HepG2 (cell line): ENCODE data around the gene FRAS1. TPM values are rescaled to one million over a fixed set of nuclear protein-coding genes. Genes with fewer than 3 reads are reported as not detected.

Experiments used
- ATAC-seq: fragments of 200-7000 bp; cut with Tn5 transposase; 3 replicates; pipeline ENCODE4 v1.9.1; 2020; ENCODE audit warnings: mild to moderate bottlenecking, moderate library complexity
- BruUV-seq: library from RNA; stranded (reverse); fragments of 400-500 nt; replicated peaks from 2 replicates; lab custom pipeline; 2021; lab: Mats Ljungman, UMichigan
- CTCF ChIA-PET: fragments of 300-600 bp; formaldehyde crosslinking; extraction: SDS; loops from one replicate; lab custom pipeline; 2021; ENCODE audit warnings: low total read pairs, inconsistent platforms, low intra/inter-chr PET ratio; lab: Yijun Ruan, JAX
- POLR2A ChIA-PET: fragments of 350-600 bp; sonication (Branson Sonifier 250); formaldehyde crosslinking; loops from one replicate; lab custom pipeline; 2020; ENCODE audit warnings: antibody characterized with exemption, inconsistent platforms; lab: Yijun Ruan, JAX
- DNase-seq: peaks from one replicate; pipeline ENCODE4 v3.0.0-alpha.2; 2015; ENCODE audit warnings: low spot score
- FAIRE-seq: peaks from 3 replicates; lab custom pipeline; 2011; peaks lifted over from hg19 to GRCh38; lab: Jason Lieb, UNC
- H2AFZ ChIP-seq: one replicate; pipeline ENCODE4 v1.6.1; 2011; ENCODE audit warnings: low read length, inconsistent platforms
- H3K27ac ChIP-seq: fragments of 300-600 bp; 3 replicates; pipeline ENCODE4 v1.8.0; 2011; ENCODE audit warnings: mixed run types, mild to moderate bottlenecking, mixed read lengths, low read length, inconsistent platforms; ENCODE audit not compliant: insufficient read depth; ENCODE audit errors: extremely low read length
- H3K27me3 ChIP-seq, 2 experiments: fragments of 200-600 bp in 1 of 2; 2 replicates in 1 of 2; 3 replicates in 1 of 2; pipeline versions ENCODE4 v1.6.0 to v1.8.0; 2011; ENCODE audit warnings: low read length in 2 of 2, mild to moderate bottlenecking in 2 of 2, moderate library complexity in 2 of 2, inconsistent platforms in 1 of 2; ENCODE audit not compliant: insufficient read depth in 2 of 2, control insufficient read depth in 1 of 2
- H3K36me3 ChIP-seq, 2 experiments: fragments of 200-600 bp in 1 of 2; replicated peaks in 1 of 2; 2 replicates in 1 of 2; 3 replicates in 1 of 2; pipeline versions ENCODE4 v1.5.1 to v1.8.0; 2011; ENCODE audit warnings: low read length in 2 of 2, inconsistent platforms in 1 of 2; ENCODE audit not compliant: insufficient read depth in 2 of 2, control insufficient read depth in 1 of 2
- H3K4me1 ChIP-seq: 2 replicates; pipeline ENCODE4 v1.5.1; 2012; ENCODE audit warnings: low read length, inconsistent platforms; ENCODE audit not compliant: insufficient read depth
- H3K4me2 ChIP-seq: 2 replicates; pipeline ENCODE4 v1.6.0; 2011; ENCODE audit warnings: low read depth, low read length, inconsistent platforms
- H3K4me3 ChIP-seq, 3 experiments: fragments of 200-600 bp in 1 of 3; sonication (generic), shearing (Covaris generic) in 1 of 3; replicated peaks in 1 of 3; 2 replicates each; pipeline ENCODE4 v1.5.1; 2011 to 2016; ENCODE audit warnings: low read length in 3 of 3, inconsistent platforms in 2 of 3, low read depth in 2 of 3, mild to moderate bottlenecking in 2 of 3, control low read depth in 1 of 3, mixed read lengths in 1 of 3; ENCODE audit not compliant: insufficient read depth in 1 of 3
- H3K79me2 ChIP-seq: one replicate; pipeline ENCODE4 v1.6.1; 2011; ENCODE audit warnings: low read length, inconsistent platforms; ENCODE audit not compliant: insufficient read depth
- H3K9ac ChIP-seq: 2 replicates; pipeline ENCODE4 v1.6.0; 2011; ENCODE audit warnings: mild to moderate bottlenecking, low read depth, low read length, inconsistent platforms; ENCODE audit not compliant: insufficient read depth
- H3K9me3 ChIP-seq: 2 replicates; pipeline ENCODE4 v1.5.1; 2012; ENCODE audit warnings: mild to moderate bottlenecking, low read length
- H4K20me1 ChIP-seq: 2 replicates; pipeline ENCODE4 v1.6.0; 2011; ENCODE audit warnings: inconsistent platforms, mild to moderate bottlenecking, low read length, moderate library complexity; ENCODE audit not compliant: insufficient read depth
- CBX2 ChIP-seq, 2 experiments: fragments of 200-600 bp in 1 of 2; sonication (generic); formaldehyde crosslinking in 1 of 2; IDR thresholded peaks; 2 replicates each; pipeline versions ENCODE4 v1.7.0 to v1.8.1; 2018 to 2022; ENCODE audit warnings: low read depth in 2 of 2, low read length in 1 of 2, mild to moderate bottlenecking in 1 of 2, missing genetic modification reagents in 1 of 2
- ESRRA ChIP-seq: sonication (generic); formaldehyde crosslinking; IDR thresholded peaks from 2 replicates; pipeline ENCODE4 v1.5.1; 2020; ENCODE audit warnings: mild to moderate bottlenecking, low read depth, missing genetic modification reagents
- FOXP1 ChIP-seq, 2 experiments: fragments of 450-650 bp in 1 of 2; IDR thresholded peaks; 2 replicates each; pipeline ENCODE4 v1.6.1; 2017 to 2018; ENCODE audit warnings: antibody characterized with exemption in 1 of 2
- GFI1 ChIP-seq: sonication (generic); formaldehyde crosslinking; IDR thresholded peaks from 2 replicates; pipeline ENCODE4 v1.5.0; 2020; ENCODE audit warnings: missing genetic modification reagents, mild to moderate bottlenecking, borderline replicate concordance
- KDM6A ChIP-seq: IDR thresholded peaks from 2 replicates; pipeline ENCODE4 v1.6.1; 2016; ENCODE audit warnings: low read depth
- MXD4 ChIP-seq: IDR thresholded peaks from 2 replicates; pipeline ENCODE4 v1.6.1; 2016; ENCODE audit warnings: mild to moderate bottlenecking, missing biosample characterization, missing genetic modification reagents
- RBAK ChIP-seq: sonication (generic); formaldehyde crosslinking; IDR thresholded peaks from 2 replicates; pipeline ENCODE4 v1.5.1; 2020; ENCODE audit warnings: mild to moderate bottlenecking, missing genetic modification reagents
- ZFAT ChIP-seq: sonication (generic); formaldehyde crosslinking; conservative IDR thresholded peaks from 2 replicates; pipeline ENCODE4 v1.8.1; 2023; ENCODE audit warnings: missing genetic modification reagents, inconsistent platforms
- ZNF337 ChIP-seq: sonication (generic); formaldehyde crosslinking; IDR thresholded peaks from 2 replicates; pipeline ENCODE4 v1.5.1; 2020; ENCODE audit warnings: missing genetic modification reagents, low read depth, mild to moderate bottlenecking, borderline replicate concordance
- ZNF407 ChIP-seq: sonication (generic); formaldehyde crosslinking; IDR thresholded peaks from one replicate; pipeline ENCODE4 v1.5.1; 2020; ENCODE audit warnings: mild to moderate bottlenecking, missing genetic modification reagents; ENCODE audit errors: not compliant biosample characterization
- ZNF468 ChIP-seq: sonication (generic); formaldehyde crosslinking; IDR thresholded peaks from 2 replicates; pipeline ENCODE4 v1.8.0; 2022; ENCODE audit warnings: mild to moderate bottlenecking, moderate library complexity, missing genetic modification reagents
- in situ Hi-C: cut with HindIII; loops from 2 replicates; pipeline ENCODE4 v1.10.0; 2017; ENCODE audit warnings: low pct_unique_long_range_greater_than_20kb; ENCODE audit not compliant: extremely low pct_ligation_motif_present
- intact Hi-C: fragments of 100-400 bp; cut with micrococcal nuclease; formaldehyde crosslinking; loops from one replicate; pipeline ENCODE4 v1.10.0; 2022; ENCODE audit not compliant: unreplicated experiment
- polyA plus RNA-seq, 8 experiments: library from polyadenylated mRNA; depleted of rRNA in 3 of 8; stranded (reverse) in 7 of 8; unstranded in 1 of 8; fragments of >200 nt; fragmentation: Illumina TruSeq in 4 of 8; extraction: Trizol in 4 of 8; gene quantifications; 2 replicates each; pipeline versions ENCODE4 v1.2.1 to v1.2.3, GENCODE V29; 2011 to 2016; ENCODE audit warnings: low read depth in 4 of 8, missing spikeins in 1 of 8, mixed read lengths in 1 of 8; ENCODE audit not compliant: insufficient read depth in 1 of 8
- total RNA-seq, 5 experiments: library from RNA; depleted of rRNA; stranded (reverse); fragments of >200 nt; fragmentation: Illumina TruSeq; extraction: Trizol; gene quantifications; 2 replicates each; pipeline ENCODE4 v1.2.3, GENCODE V29; 2016; ENCODE audit warnings: low read depth in 1 of 5

FRAS1 gene
- total and polyA plus RNA-seq, 2 of the 13 experiments (the other 11 are each of a cell fraction or from before 2014, with no cell fraction given): 22.5 to 31.6 TPM

GRCh38 chr4:78313754-78314120, 256.6 kb downstream of the FRAS1 start:
- H3K4me2 ChIP-seq: no peak overlapping the region
- intact Hi-C loops (no loop called here), in situ Hi-C loops (no loop called here)
- no peak for DNase-seq
- TF ChIP-seq ZNF407 (CRISPR knock-in tag) (no peak), RBAK (CRISPR knock-in tag) (no peak), ESRRA (no peak), GFI1 (CRISPR knock-in tag) (no peak), FOXP1 (IDR thresholded peaks at IDR 0.05) (no peak), FOXP1 (CRISPR knock-in tag; IDR thresholded peaks at IDR 0.05) (no peak), ZNF468 (CRISPR knock-in tag) (no peak), ZFAT (CRISPR knock-in tag) (no peak), CBX2 (IDR thresholded peaks at IDR 0.05; ENCODE audit: low read depth, low read length) (no peak), CBX2 (CRISPR knock-in tag; IDR thresholded peaks at IDR 0.05; ENCODE audit: low read depth) (no peak), ZNF337 (no peak), MXD4 (CRISPR knock-in tag) (no peak), KDM6A (CRISPR knock-in tag) (no peak)
- POLR2A ChIA-PET: no interaction called here
- no peak for ATAC-seq
- CTCF ChIA-PET: no interaction called here
- H3K36me3 ChIP-seq: peaks cover 16 to 69% of the 10 kb centered on the region in 2 experiments
- no peak overlapping the region for H3K9ac ChIP-seq
- H3K27me3 ChIP-seq: no peaks in the 10 kb centered on the region
- no peaks in the 10 kb centered on the region for H3K79me2 ChIP-seq
- no peak overlapping the region for H3K27ac ChIP-seq
- no peaks in the 10 kb centered on the region for H3K9me3 ChIP-seq
- no peaks in the 10 kb centered on the region for H3K4me1 ChIP-seq
- no peak overlapping the region for H2AFZ ChIP-seq
- no peaks in the 10 kb centered on the region for H4K20me1 ChIP-seq
- H3K4me3 ChIP-seq: no peak overlapping the region
- FAIRE-seq: no peak
- BruUV-seq: no TSS peak
